Measurements from ENCODE around the gene NRP1. TPM values are rescaled to one million over a fixed set of nuclear protein-coding genes. Genes with fewer than 3 reads are reported as not detected.

NRP1 gene
- total RNA-seq, 4 donors from 2014 or later: 8.2 to 24.6 (median 18.7) TPM

- intact Hi-C loops (cut with DNase I; ENCODE audit: low total_unique reads): no loop called here
- TF ChIP-seq POLR2A (IDR thresholded peaks at IDR 0.05): no peak
- TF ChIP-seq, protein P1, sequence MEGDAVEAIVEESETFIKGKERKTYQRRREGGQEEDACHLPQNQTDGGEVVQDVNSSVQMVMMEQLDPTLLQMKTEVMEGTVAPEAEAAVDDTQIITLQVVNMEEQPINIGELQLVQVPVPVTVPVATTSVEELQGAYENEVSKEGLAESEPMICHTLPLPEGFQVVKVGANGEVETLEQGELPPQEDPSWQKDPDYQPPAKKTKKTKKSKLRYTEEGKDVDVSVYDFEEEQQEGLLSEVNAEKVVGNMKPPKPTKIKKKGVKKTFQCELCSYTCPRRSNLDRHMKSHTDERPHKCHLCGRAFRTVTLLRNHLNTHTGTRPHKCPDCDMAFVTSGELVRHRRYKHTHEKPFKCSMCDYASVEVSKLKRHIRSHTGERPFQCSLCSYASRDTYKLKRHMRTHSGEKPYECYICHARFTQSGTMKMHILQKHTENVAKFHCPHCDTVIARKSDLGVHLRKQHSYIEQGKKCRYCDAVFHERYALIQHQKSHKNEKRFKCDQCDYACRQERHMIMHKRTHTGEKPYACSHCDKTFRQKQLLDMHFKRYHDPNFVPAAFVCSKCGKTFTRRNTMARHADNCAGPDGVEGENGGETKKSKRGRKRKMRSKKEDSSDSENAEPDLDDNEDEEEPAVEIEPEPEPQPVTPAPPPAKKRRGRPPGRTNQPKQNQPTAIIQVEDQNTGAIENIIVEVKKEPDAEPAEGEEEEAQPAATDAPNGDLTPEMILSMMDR (IDR thresholded peaks at IDR 0.05): no peak
- DNase-seq (ENCODE audit: low spot score in 2 of 2): no peak
- H3K4me3 ChIP-seq (ENCODE audit: low read depth, poor library complexity, severe bottlenecking): no peak overlapping the region
- WGBS, 2 donors: 84 to 91% methylated on average over 1 of the region's 1 CpG
Measured at GRCh38 chr10:33270971-33271370, 63.5 kb downstream of the NRP1 start.

DNA sequence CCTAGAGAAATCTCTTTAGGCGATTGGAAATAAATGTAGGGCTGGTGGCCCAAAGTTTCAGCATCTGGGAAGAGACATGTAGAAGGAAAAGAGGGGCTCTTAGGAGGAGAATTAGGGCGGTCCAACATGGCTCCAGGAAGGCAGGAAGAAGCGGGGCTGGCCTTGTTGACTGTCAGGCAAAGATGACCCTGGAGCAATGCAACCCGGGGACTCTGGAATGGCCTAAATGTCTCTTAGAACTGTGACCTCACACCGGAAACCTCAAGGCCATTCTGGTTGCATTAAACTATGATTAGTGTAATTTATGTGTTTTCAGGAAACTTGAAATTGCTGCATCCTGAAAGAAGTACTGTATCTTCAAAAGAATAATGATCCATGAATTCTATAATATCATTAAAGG lies 66.8 kb downstream of the NRP1 start:
- H3K4me3 ChIP-seq (ENCODE audit: low read depth, poor library complexity, severe bottlenecking): no peak overlapping the region
- intact Hi-C loops (cut with DNase I; ENCODE audit: low total_unique reads): no loop called here
- WGBS, 2 donors: 86 to 88% methylated on average over 5 of the region's 5 CpGs
- DNase-seq (ENCODE audit: low spot score in 2 of 2): no peak
- no peak for TF ChIP-seq POLR2A (IDR thresholded peaks at IDR 0.05)
- TF ChIP-seq, protein P1 (IDR thresholded peaks at IDR 0.05): no peak

- no peak for DNase-seq (ENCODE audit: low spot score in 2 of 2)
- intact Hi-C loops (cut with DNase I; ENCODE audit: low total_unique reads): no loop called here
- WGBS, 2 donors: 75 to 90% methylated on average over 4 of the region's 4 CpGs
- no peak overlapping the region for H3K4me3 ChIP-seq (ENCODE audit: low read depth, poor library complexity, severe bottlenecking)
- TF ChIP-seq, protein P1 (IDR thresholded peaks at IDR 0.05): no peak
- TF ChIP-seq POLR2A (IDR thresholded peaks at IDR 0.05): no peak
Measured at GRCh38 chr10:33265621-33266020, 68.8 kb downstream of the NRP1 start.

- 76 to 79% methylated on average over 4 of the region's 4 CpGs for WGBS, 2 donors
- DNase-seq (ENCODE audit: low spot score in 2 of 2): no peak
- intact Hi-C loops (cut with DNase I; ENCODE audit: low total_unique reads): no loop called here
- H3K4me3 ChIP-seq (ENCODE audit: low read depth, poor library complexity, severe bottlenecking): no peak overlapping the region
- TF ChIP-seq POLR2A (IDR thresholded peaks at IDR 0.05): no peak
- TF ChIP-seq, protein P1 (IDR thresholded peaks at IDR 0.05): no peak
Measured at GRCh38 chr10:33263453-33263852, 71.0 kb downstream of the NRP1 start.

GRCh38 chr10:33262871-33263270 lies 71.6 kb downstream of the NRP1 start:
- no peak for DNase-seq (ENCODE audit: low spot score in 2 of 2)
- WGBS, 2 donors: 64 to 74% methylated on average over 3 of the region's 3 CpGs
- no peak for TF ChIP-seq POLR2A (IDR thresholded peaks at IDR 0.05)
- TF ChIP-seq, protein P1 (IDR thresholded peaks at IDR 0.05): no peak
- H3K4me3 ChIP-seq (ENCODE audit: low read depth, poor library complexity, severe bottlenecking): no peak overlapping the region
- intact Hi-C loops (cut with DNase I; ENCODE audit: low total_unique reads): no loop called here

- no peak overlapping the region for H3K4me3 ChIP-seq (ENCODE audit: low read depth, poor library complexity, severe bottlenecking)
Measured at GRCh38 chr10:33260403-33261149, 73.9 kb downstream of the NRP1 start.

More at GRCh38 chr10:33260403-33261149, 73.9 kb downstream of the NRP1 start:
- DNase-seq (ENCODE audit: low spot score in 2 of 2): no peak
- intact Hi-C loops (cut with DNase I; ENCODE audit: low total_unique reads): no loop called here
- 81 to 86% methylated on average over 5 of the region's 5 CpGs for whole genome bisulfite sequencing, 2 donors
- TF ChIP-seq POLR2A (IDR thresholded peaks at IDR 0.05): no peak
- TF ChIP-seq, protein P1 (IDR thresholded peaks at IDR 0.05): no peak

Data from lower leg skin (tissue), 4 donors.